Sigmoid colon (tissue), 3 donors: ENCODE results near the gene DCAF5.

ENCODE experiments used
- POLR2A ChIP-seq, 2 donors: fragments of 450-650 bp; IDR thresholded peaks; one replicate each; pipeline ENCODE4 v1.6.1; 2016; ENCODE audit warnings: antibody characterized with exemption in 2 of 2, mild to moderate bottlenecking in 2 of 2, moderate library complexity in 2 of 2
- TF ChIP-seq, protein P1 (sequence below), 4 experiments: fragments of 450-650 bp in 3 of 4; fragments of 200-600 bp in 1 of 4; IDR thresholded peaks; one replicate each; pipeline ENCODE4 v1.5.1; 2016 to 2019; ENCODE audit warnings: antibody characterized with exemption in 4 of 4, mild to moderate bottlenecking in 3 of 4, moderate library complexity in 2 of 4

DNA sequence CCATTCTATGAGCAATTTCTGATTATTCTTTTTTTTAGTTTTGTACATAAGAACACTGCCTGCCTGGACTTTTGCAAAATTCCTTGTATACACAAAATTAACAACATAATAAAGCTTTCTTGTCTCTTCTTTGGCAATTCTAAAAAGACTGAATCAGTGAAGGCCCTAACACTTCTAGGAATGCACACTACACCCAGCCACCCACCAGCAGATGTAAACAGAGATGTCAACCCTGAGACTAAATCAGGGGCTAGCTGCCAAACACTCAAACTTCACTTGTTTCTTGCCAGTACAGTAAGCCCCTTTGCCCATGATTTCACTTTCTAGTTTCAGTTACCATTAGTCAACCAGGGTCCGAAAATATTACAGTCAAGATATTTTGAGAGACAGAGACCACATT, 15.5 kb downstream of the DCAF5 start:
- TF ChIP-seq, protein P1, sequence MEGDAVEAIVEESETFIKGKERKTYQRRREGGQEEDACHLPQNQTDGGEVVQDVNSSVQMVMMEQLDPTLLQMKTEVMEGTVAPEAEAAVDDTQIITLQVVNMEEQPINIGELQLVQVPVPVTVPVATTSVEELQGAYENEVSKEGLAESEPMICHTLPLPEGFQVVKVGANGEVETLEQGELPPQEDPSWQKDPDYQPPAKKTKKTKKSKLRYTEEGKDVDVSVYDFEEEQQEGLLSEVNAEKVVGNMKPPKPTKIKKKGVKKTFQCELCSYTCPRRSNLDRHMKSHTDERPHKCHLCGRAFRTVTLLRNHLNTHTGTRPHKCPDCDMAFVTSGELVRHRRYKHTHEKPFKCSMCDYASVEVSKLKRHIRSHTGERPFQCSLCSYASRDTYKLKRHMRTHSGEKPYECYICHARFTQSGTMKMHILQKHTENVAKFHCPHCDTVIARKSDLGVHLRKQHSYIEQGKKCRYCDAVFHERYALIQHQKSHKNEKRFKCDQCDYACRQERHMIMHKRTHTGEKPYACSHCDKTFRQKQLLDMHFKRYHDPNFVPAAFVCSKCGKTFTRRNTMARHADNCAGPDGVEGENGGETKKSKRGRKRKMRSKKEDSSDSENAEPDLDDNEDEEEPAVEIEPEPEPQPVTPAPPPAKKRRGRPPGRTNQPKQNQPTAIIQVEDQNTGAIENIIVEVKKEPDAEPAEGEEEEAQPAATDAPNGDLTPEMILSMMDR (IDR thresholded peaks at IDR 0.05), result no peak
- TF ChIP-seq POLR2A (IDR thresholded peaks at IDR 0.05), result no peak
